Stimulated activated CD8-positive, alpha-beta memory T cell treated with anti-CD3 and anti-CD28 coated beads, Interleukin-12 subunit alpha, Interleukin-12 subunit beta, amount 100 ng/mL, for 24 hours (primary cell): Measurements from ENCODE around the gene CDK10.
A peak's percentile ranks its signal among the peaks of the same experiment; 100 is the strongest.

Source experiments
- DNase-seq: peaks from one replicate; pipeline ENCODE4 v3.0.0-alpha.2; 2020; ENCODE audit errors: extremely low read depth

CDK10 gene

GRCh38 chr16:89711601-89712273, 25.2 kb downstream of the CDK10 start:
- no peak for DNase-seq

- DNase-seq, result no peak
These were observed 25.8 kb downstream of the CDK10 start for GRCh38 chr16:89712274-89712781.

- no peak for DNase-seq
These were observed 30.0 kb downstream of the CDK10 start for GRCh38 chr16:89716493-89716892.

GRCh38 chr16:89716916-89717687, 30.6 kb downstream of the CDK10 start:
- no peak for DNase-seq

- DNase-seq, result no peak
These were observed 31.4 kb downstream of the CDK10 start for GRCh38 chr16:89717688-89718505.

GRCh38 chr16:89720551-89720812, 34.0 kb downstream of the CDK10 start:
- DNase-seq, result no peak

GRCh38 chr16:89720813-89721545, 34.5 kb downstream of the CDK10 start, which contains the start of the genes VPS9D1 and ZNF276:
TSS of gene VPS9D1 (minus strand) at chr16:89720898. CDS start at chr16:89720861, 37 bp downstream.
TSS of gene ZNF276 (plus strand) at chr16:89721537. CDS start at chr16:89721641, 104 bp downstream.
- DNase-seq, result peak; percentile 67

- DNase-seq, result no peak
These were observed 35.3 kb downstream of the CDK10 start for GRCh38 chr16:89721546-89722391.

GRCh38 chr16:89722392-89723278, 36.1 kb downstream of the CDK10 start:
- DNase-seq, result no peak

- DNase-seq, result no peak
These were observed 37.1 kb downstream of the CDK10 start for GRCh38 chr16:89723279-89724250.

- no peak for DNase-seq
These were observed 41.1 kb downstream of the CDK10 start for GRCh38 chr16:89727406-89728120.

GRCh38 chr16:89729293-89729692, 42.8 kb downstream of the CDK10 start:
- no peak for DNase-seq

GRCh38 chr16:89729863-89730593, 43.5 kb downstream of the CDK10 start:
- DNase-seq, result no peak

GRCh38 chr16:89730610-89731234, 44.2 kb downstream of the CDK10 start:
- no peak for DNase-seq

GRCh38 chr16:89732142-89732917, 45.8 kb downstream of the CDK10 start:
- no peak for DNase-seq

GRCh38 chr16:89732918-89733242, 46.4 kb downstream of the CDK10 start:
- DNase-seq, result no peak
